Vagina (tissue), 2 donors: ENCODE measurements around the gene SLC25A21. TPM values are rescaled to one million over a fixed set of nuclear protein-coding genes. Genes with fewer than 3 reads are reported as not detected.

Source experiments
- DNase-seq, 2 donors: peaks; one replicate each; pipeline ENCODE4 v3.0.0-alpha.2; 2017; ENCODE audit errors: extremely low spot score in 2 of 2
- H3K27ac ChIP-seq: fragments of 200-600 bp; sonication (generic); one replicate; pipeline ENCODE4 v1.5.1; 2019
- H3K27me3 ChIP-seq: fragments of 200-600 bp; sonication (generic); one replicate; pipeline ENCODE4 v1.5.1; 2019
- H3K36me3 ChIP-seq, 2 donors: fragments of 200-600 bp; sonication (generic); one replicate each; pipeline ENCODE4 v1.5.1; 2017 to 2019
- H3K4me1 ChIP-seq: fragments of 200-600 bp; sonication (generic); one replicate; pipeline ENCODE4 v1.5.1; 2019
- H3K4me3 ChIP-seq, 2 donors: fragments of 200-600 bp; sonication (generic); 1 replicate in 1 of 2; 2 replicates in 1 of 2; pipeline ENCODE4 v1.5.1; 2016 to 2019
- H3K9me3 ChIP-seq: fragments of 200-600 bp; sonication (generic); one replicate; pipeline ENCODE4 v1.5.1; 2019
- CTCF ChIP-seq, 3 experiments: fragments of 450-650 bp in 2 of 3; fragments of 200-600 bp in 1 of 3; sonication (generic) in 1 of 3; IDR thresholded peaks; one replicate each; pipeline ENCODE4 v1.5.1; 2017 to 2019; ENCODE audit warnings: antibody characterized with exemption in 3 of 3, mild to moderate bottlenecking in 2 of 3, moderate library complexity in 2 of 3
- POLR2A ChIP-seq, 2 donors: fragments of 450-650 bp; IDR thresholded peaks; one replicate each; pipeline ENCODE4 v1.6.1; 2017; ENCODE audit warnings: antibody characterized with exemption in 2 of 2, mild to moderate bottlenecking in 2 of 2, moderate library complexity in 2 of 2
- POLR2AphosphoS5 ChIP-seq, 2 donors: sonication (generic); formaldehyde crosslinking; IDR thresholded peaks; one replicate each; pipeline ENCODE4 v1.9.0; 2017; ENCODE audit warnings: antibody characterized with exemption in 2 of 2, mild to moderate bottlenecking in 2 of 2, low read depth in 1 of 2; ENCODE audit not compliant: insufficient read depth in 1 of 2
- intact Hi-C: fragments of 100-400 bp; cut with DNase I; formaldehyde crosslinking; loops from one replicate; pipeline ENCODE4 v1.15.1; 2023
- total RNA-seq: library from RNA; depleted of rRNA; stranded (reverse); fragments of >200 nt; gene quantifications from one replicate; pipeline ENCODE4 v1.2.3, GENCODE V29; 2016

SLC25A21 gene
- total RNA-seq, 1 donor from 2014 or later: 0.49 TPM

GRCh38 chr14:37145395-37145794 is 27.0 kb downstream of the SLC25A21 start:
- H3K27ac ChIP-seq: no peak overlapping the region
- no peaks in the 10 kb centered on the region for H3K36me3 ChIP-seq
- no peaks in the 10 kb centered on the region for H3K9me3 ChIP-seq
- H3K4me3 ChIP-seq: no peak overlapping the region
- H3K4me1 ChIP-seq: no peaks in the 10 kb centered on the region
- TF ChIP-seq POLR2A (IDR thresholded peaks at IDR 0.05) (no peak), CTCF (IDR thresholded peaks at IDR 0.05) (no peak), POLR2AphosphoS5 (IDR thresholded peaks at IDR 0.05; ENCODE audit: insufficient read depth in 1 of 2, low read depth in 1 of 2) (no peak)
- DNase-seq: no peak
- H3K27me3 ChIP-seq: no peaks in the 10 kb centered on the region
- intact Hi-C loops: no loop called here

- Histone ChIP-seq H3K4me1 (no peaks in the 10 kb centered on the region), H3K36me3 (no peaks in the 10 kb centered on the region), H3K27ac (no peak overlapping the region), H3K4me3 (no peak overlapping the region), H3K27me3 (no peaks in the 10 kb centered on the region), H3K9me3 (no peaks in the 10 kb centered on the region)
- no peak for TF ChIP-seq POLR2A (IDR thresholded peaks at IDR 0.05)
- no peak for TF ChIP-seq POLR2AphosphoS5 (IDR thresholded peaks at IDR 0.05; ENCODE audit: insufficient read depth in 1 of 2, low read depth in 1 of 2)
- no peak for TF ChIP-seq CTCF (IDR thresholded peaks at IDR 0.05)
- intact Hi-C loops: no loop called here
- no peak for DNase-seq
These were observed 27.6 kb downstream of the SLC25A21 start for GRCh38 chr14:37144729-37145363.

DNA sequence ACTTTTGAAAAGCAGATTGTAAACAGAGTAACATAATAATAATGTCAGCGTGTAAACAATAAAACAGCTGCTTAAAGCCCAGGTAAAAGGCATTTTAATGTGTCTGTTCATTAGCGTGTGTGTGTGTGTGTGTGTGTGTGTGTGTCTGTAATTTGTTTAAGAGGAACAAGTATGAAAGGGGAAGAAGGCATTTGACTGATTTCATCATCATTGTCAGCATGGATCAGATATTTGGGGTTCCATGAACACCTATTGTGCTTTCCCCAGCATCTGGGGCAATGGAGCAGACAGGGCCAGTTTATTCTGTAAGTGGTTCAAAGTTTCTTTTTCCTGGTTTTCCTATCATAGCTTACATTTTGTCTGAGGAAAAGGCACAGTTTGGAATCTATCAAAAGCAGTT is 28.9 kb downstream of the SLC25A21 start:
- H3K9me3 ChIP-seq: no peaks in the 10 kb centered on the region
- H3K36me3 ChIP-seq: no peaks in the 10 kb centered on the region
- no peaks in the 10 kb centered on the region for H3K4me1 ChIP-seq
- DNase-seq: no peak
- H3K4me3 ChIP-seq: no peak overlapping the region
- no peaks in the 10 kb centered on the region for H3K27me3 ChIP-seq
- H3K27ac ChIP-seq: no peak overlapping the region
- no peak for TF ChIP-seq CTCF (IDR thresholded peaks at IDR 0.05)
- TF ChIP-seq POLR2A (IDR thresholded peaks at IDR 0.05): no peak
- no peak for TF ChIP-seq POLR2AphosphoS5 (IDR thresholded peaks at IDR 0.05; ENCODE audit: insufficient read depth in 1 of 2, low read depth in 1 of 2)
- intact Hi-C loops: no loop called here

- no peak for DNase-seq
- Histone ChIP-seq H3K27ac (no peak overlapping the region), H3K4me3 (no peak overlapping the region), H3K27me3 (no peaks in the 10 kb centered on the region), H3K36me3 (no peaks in the 10 kb centered on the region), H3K4me1 (no peaks in the 10 kb centered on the region), H3K9me3 (no peaks in the 10 kb centered on the region)
- intact Hi-C loops: no loop called here
- TF ChIP-seq POLR2A (IDR thresholded peaks at IDR 0.05) (no peak), POLR2AphosphoS5 (IDR thresholded peaks at IDR 0.05; ENCODE audit: insufficient read depth in 1 of 2, low read depth in 1 of 2) (no peak), CTCF (IDR thresholded peaks at IDR 0.05) (no peak)
These were observed 29.5 kb downstream of the SLC25A21 start for GRCh38 chr14:37142835-37143401.

- Histone ChIP-seq H3K36me3 (no peaks in the 10 kb centered on the region), H3K4me3 (no peak overlapping the region), H3K27ac (no peak overlapping the region), H3K27me3 (no peaks in the 10 kb centered on the region), H3K9me3 (no peaks in the 10 kb centered on the region), H3K4me1 (no peaks in the 10 kb centered on the region)
- TF ChIP-seq POLR2A (IDR thresholded peaks at IDR 0.05): no peak
- no peak for TF ChIP-seq POLR2AphosphoS5 (IDR thresholded peaks at IDR 0.05; ENCODE audit: insufficient read depth in 1 of 2, low read depth in 1 of 2)
- TF ChIP-seq CTCF (IDR thresholded peaks at IDR 0.05): no peak
- DNase-seq: no peak
- intact Hi-C loops: no loop called here
These were observed 32.2 kb downstream of the SLC25A21 start for GRCh38 chr14:37140176-37140575.
